GM21367 (cell line): Measurements from ENCODE around the gene NEXN.
"Not testable (repeated sequence)": the region's sequence is repeated elsewhere in the genome, so short reads cannot be mapped to it uniquely, and the experiment has no call there.

ENCODE experiments used
- ATAC-seq: cut with Tn5 transposase; IDR thresholded peaks from one replicate; pipeline ENCODE4 v1.9.1; 2021; ENCODE audit not compliant: unreplicated experiment

NEXN gene

GRCh38 chr1:77905603-77906002 lies 17.2 kb downstream of the NEXN start:
- no peak for ATAC-seq

- ATAC-seq, result no peak
These were observed 17.7 kb downstream of the NEXN start for GRCh38 chr1:77906019-77906545.

GRCh38 chr1:77906624-77907023 lies 18.2 kb downstream of the NEXN start:
- ATAC-seq, result no peak

- ATAC-seq, result no peak
These were observed 21.7 kb downstream of the NEXN start for GRCh38 chr1:77910116-77910515.

GRCh38 chr1:77918918-77919317 lies 30.5 kb downstream of the NEXN start:
- ATAC-seq, result not testable (repeated sequence)

- ATAC-seq, result no peak
These were observed 37.1 kb downstream of the NEXN start for GRCh38 chr1:77925518-77925917.

- no peak for ATAC-seq
These were observed 37.5 kb downstream of the NEXN start for GRCh38 chr1:77925956-77926355.

GRCh38 chr1:77926561-77927357 lies 38.3 kb downstream of the NEXN start:
- peak; percentile 65 for ATAC-seq

GRCh38 chr1:77927414-77927813 lies 39.0 kb downstream of the NEXN start:
- no peak for ATAC-seq

- ATAC-seq, result no peak
These were observed 41.4 kb downstream of the NEXN start for GRCh38 chr1:77929806-77930205.

GRCh38 chr1:77938651-77939050 lies 50.2 kb downstream of the NEXN start:
- no peak for ATAC-seq

- no peak for ATAC-seq
These were observed 52.6 kb downstream of the NEXN start for GRCh38 chr1:77940921-77941570.

GRCh38 chr1:77942400-77943140 lies 54.1 kb downstream of the NEXN start:
- ATAC-seq, result no peak

GRCh38 chr1:77945345-77945744 lies 56.9 kb downstream of the NEXN start:
- no peak for ATAC-seq

- peak; percentile 46 for ATAC-seq
These were observed 60.5 kb downstream of the NEXN start for GRCh38 chr1:77948841-77949424.

- ATAC-seq, result peak; percentile 67
These were observed 62.4 kb downstream of the NEXN start for GRCh38 chr1:77950873-77951272.

- no peak for ATAC-seq
These were observed 62.9 kb downstream of the NEXN start for GRCh38 chr1:77951328-77951727.

GRCh38 chr1:77953907-77954306 lies 65.5 kb downstream of the NEXN start:
- ATAC-seq, result no peak

GRCh38 chr1:77954521-77954920 lies 66.1 kb downstream of the NEXN start:
- no peak for ATAC-seq

GRCh38 chr1:77955709-77956108 lies 67.3 kb downstream of the NEXN start:
- ATAC-seq, result no peak

GRCh38 chr1:77956464-77956863 lies 68.0 kb downstream of the NEXN start:
- no peak for ATAC-seq
